H1 (cell line): ENCODE results near the gene SMAP1. TPM values are rescaled to one million over a fixed set of nuclear protein-coding genes. Genes with fewer than 3 reads are reported as not detected.

Experiments
- CTCF ChIA-PET: fragments of 300-600 bp; sonication (Branson Sonifier 250); formaldehyde crosslinking; loops from one replicate; lab custom pipeline; 2021; ENCODE audit not compliant: partially characterized antibody; lab: Charles Lee
- POLR2A ChIA-PET: fragments of 300-600 bp; sonication (Branson Sonifier 250); formaldehyde crosslinking; loops from one replicate; lab custom pipeline; 2021; ENCODE audit warnings: inconsistent platforms; ENCODE audit not compliant: partially characterized antibody; lab: Charles Lee
- DNase-seq, 2 experiments: peaks; one replicate each; pipeline versions ENCODE4 v3.0.0 to v3.0.0-alpha.2; 2010 to 2022; ENCODE audit warnings: low spot score in 2 of 2, low read depth in 1 of 2, mixed read lengths in 1 of 2
- FAIRE-seq: peaks from 2 replicates; lab custom pipeline; 2011; peaks lifted over from hg19 to GRCh38; lab: Jason Lieb, UNC
- H2AFZ ChIP-seq: 2 replicates; pipeline ENCODE4 v1.8.1; 2012; ENCODE audit warnings: low read length, inconsistent platforms
- H2AK5ac ChIP-seq: 2 replicates; pipeline ENCODE4 v1.6.1; 2013; ENCODE audit warnings: low read depth, low read length
- H2BK120ac ChIP-seq: replicated peaks from 2 replicates; pipeline ENCODE3; 2013; ENCODE audit warnings: low read depth, low read length, inconsistent platforms
- H2BK12ac ChIP-seq: 2 replicates; pipeline ENCODE4 v1.6.1; 2013; ENCODE audit warnings: low read depth, low read length
- H2BK15ac ChIP-seq: 2 replicates; pipeline ENCODE4 v1.6.1; 2013; ENCODE audit warnings: low read length
- H2BK20ac ChIP-seq: 2 replicates; pipeline ENCODE4 v1.6.1; 2013; ENCODE audit warnings: low read length
- H2BK5ac ChIP-seq: 2 replicates; pipeline ENCODE4 v1.6.1; 2013; ENCODE audit warnings: low read depth, low read length
- H3K14ac ChIP-seq: 2 replicates; pipeline ENCODE4 v1.6.1; 2013; ENCODE audit warnings: inconsistent platforms; ENCODE audit not compliant: insufficient read length
- H3K18ac ChIP-seq: 2 replicates; pipeline ENCODE4 v1.6.1; 2013; ENCODE audit warnings: low read length; ENCODE audit errors: extremely low read depth
- H3K23ac ChIP-seq: 2 replicates; pipeline ENCODE4 v1.6.1; 2013; ENCODE audit warnings: inconsistent platforms; ENCODE audit not compliant: insufficient read length
- H3K23me2 ChIP-seq: 2 replicates; pipeline ENCODE4 v1.6.1; 2013; ENCODE audit warnings: low read depth, low read length
- H3K27ac ChIP-seq: 2 replicates; pipeline ENCODE4 v1.6.1; 2011; ENCODE audit warnings: low read depth, low read length, inconsistent platforms
- H3K27me3 ChIP-seq, 4 experiments: replicated peaks in 1 of 4; 1 replicate in 1 of 4; 2 replicates in 3 of 4; pipeline versions ENCODE4 v1.6.1 to v1.8.1; 2011 to 2013; ENCODE audit warnings: low read length in 3 of 4, mild to moderate bottlenecking in 3 of 4, inconsistent platforms in 2 of 4, mixed read lengths in 2 of 4, moderate library complexity in 1 of 4; ENCODE audit not compliant: control insufficient read depth in 3 of 4, insufficient read depth in 3 of 4; ENCODE audit errors: extremely low read depth in 1 of 4
- H3K36me3 ChIP-seq, 4 experiments: 2 replicates each; pipeline versions ENCODE4 v1.6.1 to v1.8.1; 2011 to 2013; ENCODE audit warnings: mild to moderate bottlenecking in 4 of 4, low read length in 3 of 4, moderate library complexity in 2 of 4, control low read depth in 1 of 4, inconsistent platforms in 1 of 4; ENCODE audit not compliant: insufficient read depth in 4 of 4, control insufficient read depth in 2 of 4
- H3K4ac ChIP-seq: replicated peaks from 2 replicates; pipeline ENCODE3; 2013; ENCODE audit warnings: low read length, low read depth, mixed read lengths, inconsistent platforms; ENCODE audit not compliant: insufficient read length
- H3K4me1 ChIP-seq, 4 experiments: replicated peaks in 1 of 4; 1 replicate in 1 of 4; 2 replicates in 3 of 4; pipeline versions ENCODE4 v1.6.1 to v1.8.1; 2011 to 2013; ENCODE audit warnings: low read length in 3 of 4, inconsistent platforms in 2 of 4, mixed read lengths in 1 of 4; ENCODE audit not compliant: insufficient read depth in 4 of 4, control insufficient read depth in 3 of 4
- H3K4me2 ChIP-seq, 2 experiments: 2 replicates each; pipeline versions ENCODE4 v1.6.1 to v1.8.1; 2011 to 2013; ENCODE audit warnings: low read depth in 2 of 2, low read length in 2 of 2, control low read depth in 1 of 2, inconsistent platforms in 1 of 2, mild to moderate bottlenecking in 1 of 2; ENCODE audit not compliant: insufficient read depth in 1 of 2
- H3K4me3 ChIP-seq, 4 experiments: fragments of 200-600, 300-600 bp in 1 of 4; sonication (generic), shearing (Covaris generic), sonication (Bioruptor Twin) in 1 of 4; 2 replicates each; pipeline versions ENCODE4 v1.5.1 to v1.8.1; 2011 to 2016; ENCODE audit warnings: low read length in 4 of 4, low read depth in 3 of 4, control low read depth in 2 of 4, inconsistent platforms in 2 of 4, mild to moderate bottlenecking in 2 of 4, mixed read lengths in 1 of 4, moderate library complexity in 1 of 4; ENCODE audit not compliant: insufficient read depth in 2 of 4; ENCODE audit errors: extremely low read depth in 1 of 4
- H3K56ac ChIP-seq: replicated peaks from 2 replicates; pipeline ENCODE3; 2013; ENCODE audit warnings: low read depth, mild to moderate bottlenecking, mixed read lengths, low read length, inconsistent platforms; ENCODE audit not compliant: insufficient read length
- H3K79me1 ChIP-seq: 2 replicates; pipeline ENCODE4 v1.6.1; 2013; ENCODE audit warnings: low read depth, low read length, control low read depth
- H3K79me2 ChIP-seq, 2 experiments: 2 replicates each; pipeline versions ENCODE4 v1.6.1 to v1.8.1; 2012 to 2013; ENCODE audit warnings: low read length in 2 of 2, mild to moderate bottlenecking in 2 of 2, inconsistent platforms in 1 of 2; ENCODE audit not compliant: insufficient read depth in 2 of 2, control insufficient read depth in 1 of 2
- H3K9ac ChIP-seq, 4 experiments: replicated peaks in 1 of 4; 1 replicate in 1 of 4; 2 replicates in 3 of 4; pipeline versions ENCODE4 v1.6.1 to v1.8.1; 2011 to 2013; ENCODE audit warnings: low read depth in 3 of 4, low read length in 3 of 4, control low read depth in 2 of 4, mild to moderate bottlenecking in 2 of 4, moderate library complexity in 2 of 4, inconsistent platforms in 1 of 4; ENCODE audit errors: extremely low read depth in 1 of 4
- H3K9me3 ChIP-seq, 2 experiments: 2 replicates each; pipeline versions ENCODE4 v1.6.1 to v1.8.1; 2012 to 2013; ENCODE audit warnings: mild to moderate bottlenecking in 2 of 2, moderate library complexity in 2 of 2, control low read depth in 1 of 2, inconsistent platforms in 1 of 2, low read depth in 1 of 2, low read length in 1 of 2, mixed read lengths in 1 of 2; ENCODE audit not compliant: insufficient read depth in 2 of 2
- H4K20me1 ChIP-seq, 2 experiments: replicated peaks in 1 of 2; 2 replicates each; pipeline versions ENCODE3 to v1.8.1; 2011 to 2013; ENCODE audit warnings: inconsistent platforms in 2 of 2, low read length in 2 of 2, mild to moderate bottlenecking in 1 of 2; ENCODE audit not compliant: insufficient read depth in 2 of 2, control insufficient read depth in 1 of 2
- H4K5ac ChIP-seq: 2 replicates; pipeline ENCODE4 v1.6.1; 2013; ENCODE audit warnings: low read length, low read depth, mixed read lengths, inconsistent platforms; ENCODE audit not compliant: insufficient read length
- H4K8ac ChIP-seq: 2 replicates; pipeline ENCODE4 v1.8.0; 2013; ENCODE audit warnings: mild to moderate bottlenecking, moderate library complexity, low read length, inconsistent platforms; ENCODE audit not compliant: insufficient read depth; ENCODE audit errors: extremely low read depth
- H4K91ac ChIP-seq: replicated peaks from 2 replicates; pipeline ENCODE3; 2013; ENCODE audit warnings: low read length, mixed read lengths, inconsistent platforms; ENCODE audit not compliant: insufficient read length
- CHD2 ChIP-seq: IDR thresholded peaks from 2 replicates; pipeline ENCODE4 v1.6.1; 2012; ENCODE audit warnings: low read length, improper control_type of control experiment
- CREB1 ChIP-seq: IDR thresholded peaks from 2 replicates; pipeline ENCODE4 v1.6.1; 2012; ENCODE audit warnings: inconsistent platforms
- NANOG ChIP-seq: IDR thresholded peaks from 2 replicates; pipeline ENCODE4 v1.6.1; 2011; ENCODE audit warnings: low read length, low read depth, mild to moderate bottlenecking, inconsistent platforms; ENCODE audit not compliant: insufficient read depth, poor library complexity, severe bottlenecking
- RAD21 ChIP-seq, 2 experiments: IDR thresholded peaks in 1 of 2; conservative IDR thresholded peaks in 1 of 2; 2 replicates each; pipeline ENCODE4 v1.6.1; 2011; ENCODE audit warnings: low read depth in 2 of 2, low read length in 2 of 2, improper control_type of control experiment in 1 of 2, inconsistent platforms in 1 of 2, mild to moderate bottlenecking in 1 of 2, moderate library complexity in 1 of 2
- RNF2 ChIP-seq: fragments of 200-900, 300-1000 bp; sonication (generic); IDR thresholded peaks from 2 replicates; pipeline ENCODE4 v1.7.1; 2016; ENCODE audit warnings: borderline replicate concordance, low read depth, mild to moderate bottlenecking, antibody characterized with exemption, low read length; ENCODE audit not compliant: poor library complexity, severe bottlenecking; ENCODE audit errors: missing control alignments
- WGBS, 2 experiments: shearing (Covaris generic) in 1 of 2; methylation state at CpG; one replicate each; pipeline versions ENCODE4 v1.1.6 to v1.1.7; 2013 to 2015; ENCODE audit warnings: low lambda C conversion rate in 2 of 2, mixed read lengths in 2 of 2, inconsistent platforms in 1 of 2, low coverage in 1 of 2, missing lambda C conversion rate in 1 of 2; ENCODE audit not compliant: insufficient replicate concordance in 2 of 2, insufficient coverage in 1 of 2, insufficient read length in 1 of 2; ENCODE audit errors: extremely low coverage in 1 of 2, missing lambda C conversion rate in 1 of 2; 5-methylcytosine and 5-hydroxymethylcytosine counted together
- polyA plus RNA-seq, 7 experiments: library from polyadenylated mRNA; depleted of rRNA in 3 of 7; stranded (reverse) in 5 of 7; unstranded in 2 of 7; fragments of >200 nt in 5 of 7; fragments of 200-250 nt in 2 of 7; gene quantifications; 1 replicate in 5 of 7; 2 replicates in 1 of 7; 4 replicates in 1 of 7; pipeline versions ENCODE4 v1.2.1 to v1.2.3, GENCODE V29; 2011 to 2013; ENCODE audit warnings: missing spikeins in 2 of 7, mixed read lengths in 2 of 7
- total RNA-seq: library from RNA; stranded (reverse); fragmentation: NEBNext Ultra II Directional; extraction: Animal tissue kit (Norgen Biotek cat#: 25700); gene quantifications from 2 replicates; pipeline ENCODE4 v1.2.1, GENCODE V29; 2021

SMAP1 gene
- total and polyA plus RNA-seq, 2 of the 8 experiments (the other 6 are each of a cell fraction or from before 2014, with no cell fraction given): 18.8 to 32.4 TPM

GRCh38 chr6:70663881-70664466 lies 3.7 kb upstream of the SMAP1 start:
- Histone ChIP-seq H2BK20ac (no peak overlapping the region), H3K56ac (no peak overlapping the region), H3K4me2 (no peak overlapping the region), H3K9me3 (no peaks in the 10 kb centered on the region), H4K5ac (no peak overlapping the region), H3K23me2 (peaks cover 4% of the 10 kb centered on the region), H3K36me3 (no peaks in the 10 kb centered on the region), H2BK5ac (no peak overlapping the region), H3K23ac (no peak overlapping the region), H3K4ac (no peak overlapping the region), H3K18ac (no peak overlapping the region), H4K20me1 (no peaks in the 10 kb centered on the region), H4K91ac (no peak overlapping the region), H4K8ac (no peak overlapping the region), H2BK120ac (no peak overlapping the region), H3K4me3 (no peak overlapping the region), H3K79me1 (no peaks in the 10 kb centered on the region), H3K4me1 (peaks cover 0 to 3% (median 2%) of the 10 kb centered on the region in 4 experiments; a peak in 3 of 7 replicates), H3K27ac (no peak overlapping the region), H3K9ac (no peak overlapping the region), H3K79me2 (peaks cover 0 to 4% of the 10 kb centered on the region in 2 experiments; a peak in 2 of 4 replicates), H2BK12ac (no peak overlapping the region), H2BK15ac (no peak overlapping the region), H3K14ac (no peak overlapping the region), H2AFZ (peak overlapping the region; percentile 25; the same call in 1 of the 2 replicates), H3K27me3 (no peaks in the 10 kb centered on the region), H2AK5ac (no peak overlapping the region)
- WGBS, 2 experiments: 79% methylated on average over 6 of the region's 6 CpGs; no CpG with 5 or more reads in 1 of the 2 experiments
- FAIRE-seq (no peak), DNase-seq (no peak)
- TF ChIP-seq NANOG: no peak
- no peak for TF ChIP-seq CREB1
- TF ChIP-seq CHD2: no peak
- no peak for TF ChIP-seq RAD21 (IDR thresholded peaks at IDR 0.05 in 1 of 2, conservative IDR thresholded peaks at IDR 0.05 in 1 of 2; ENCODE audit: low read depth in 2 of 2, low read length in 2 of 2)
- TF ChIP-seq RNF2: no peak
- CTCF ChIA-PET: interaction anchor here (0.9 to 2.3 kb wide), 5 partner anchors 11 to 143 kb away, joined by 3 to 5 read pairs (median 3); partner anchors contain the start of gene SDHAF4
- POLR2A ChIA-PET: no interaction called here
